Spleen (tissue), 11 donors: ENCODE results near the gene LENEP. TPM values are rescaled to one million over a fixed set of nuclear protein-coding genes. Genes with fewer than 3 reads are reported as not detected.
A peak's percentile ranks its signal among the peaks of the same experiment; 100 is the strongest.

ENCODE experiments used
- DNase-seq: peaks from one replicate; pipeline ENCODE4 v3.0.0-alpha.2; 2020
- H3K27ac ChIP-seq, 8 donors: fragments of 200-600 bp; sonication (generic) in 7 of 8; 1 replicate in 4 of 8; 2 replicates in 4 of 8; pipeline versions ENCODE4 v1.5.0 to v1.8.0; 2016 to 2021; ENCODE audit warnings: inconsistent platforms in 4 of 8, mild to moderate bottlenecking in 4 of 8, moderate library complexity in 1 of 8
- H3K27me3 ChIP-seq, 7 donors: fragments of 200-600 bp; sonication (generic) in 6 of 7; replicated peaks in 1 of 7; 1 replicate in 4 of 7; 2 replicates in 3 of 7; pipeline versions ENCODE4 v1.5.0 to v1.8.0; 2016 to 2021; ENCODE audit warnings: inconsistent platforms in 3 of 7, mild to moderate bottlenecking in 1 of 7
- H3K36me3 ChIP-seq, 6 donors: fragments of 200-600 bp; sonication (generic) in 5 of 6; 1 replicate in 4 of 6; 2 replicates in 2 of 6; pipeline versions ENCODE4 v1.5.0 to v1.8.0; 2016 to 2021; ENCODE audit warnings: inconsistent platforms in 2 of 6
- H3K4me1 ChIP-seq, 6 donors: fragments of 200-600 bp; sonication (generic) in 5 of 6; 1 replicate in 3 of 6; 2 replicates in 3 of 6; pipeline versions ENCODE4 v1.5.0 to v1.8.0; 2016 to 2021; ENCODE audit warnings: inconsistent platforms in 3 of 6
- H3K4me3 ChIP-seq, 8 donors: fragments of 200-600 bp; sonication (generic) in 7 of 8; 1 replicate in 4 of 8; 2 replicates in 4 of 8; pipeline versions ENCODE4 v1.5.0 to v1.8.0; 2016 to 2021; ENCODE audit warnings: inconsistent platforms in 4 of 8, mild to moderate bottlenecking in 4 of 8, moderate library complexity in 2 of 8
- H3K9me3 ChIP-seq, 8 donors: fragments of 200-600 bp; sonication (generic) in 7 of 8; 1 replicate in 4 of 8; 2 replicates in 4 of 8; pipeline versions ENCODE4 v1.5.0 to v1.8.0; 2016 to 2021; ENCODE audit warnings: inconsistent platforms in 4 of 8
- POLR2A ChIP-seq, 3 donors: fragments of 450-650 bp; IDR thresholded peaks; one replicate each; pipeline ENCODE4 v1.5.1; 2017; ENCODE audit warnings: antibody characterized with exemption in 3 of 3, mild to moderate bottlenecking in 1 of 3
- POLR2AphosphoS5 ChIP-seq, 3 donors: sonication (generic); formaldehyde crosslinking; IDR thresholded peaks; one replicate each; pipeline ENCODE4 v1.5.1; 2017; ENCODE audit warnings: antibody characterized with exemption in 3 of 3
- WGBS, 5 donors: extraction: QIAGEN DNeasy Blood & Tissue Kit in 3 of 5; methylation state at CpG; one replicate each; pipeline versions ENCODE4 v1.1.5 to v1.1.7; 2013 to 2018; 5-methylcytosine and 5-hydroxymethylcytosine counted together
- intact Hi-C: fragments of 100-400 bp; cut with DNase I; formaldehyde crosslinking; loops from one replicate; pipeline ENCODE4 v1.15.0; 2023; ENCODE audit warnings: low total_unique reads
- polyA plus RNA-seq, 3 donors: library from polyadenylated mRNA; stranded (reverse); fragments of 200-250 nt; gene quantifications; one replicate each; pipeline ENCODE4 v1.2.1, GENCODE V29; 2013
- total RNA-seq, 7 donors: library from RNA; depleted of rRNA in 3 of 7; stranded (reverse); fragments of >200 nt in 3 of 7; fragmentation: NEBNext Ultra II Directional in 4 of 7; extraction: Animal tissue kit (Norgen Biotek cat#: 25700) in 4 of 7; gene quantifications; one replicate each; pipeline versions ENCODE4 v1.1.0 to v1.2.1, GENCODE V29; 2016 to 2021
- TF ChIP-seq, protein P1 (sequence below), 11 experiments: fragments of 200-600 bp in 7 of 11; fragments of 450-650 bp in 4 of 11; sonication (generic) in 4 of 11; IDR thresholded peaks in 8 of 11; conservative IDR thresholded peaks in 3 of 11; 1 replicate in 7 of 11; 2 replicates in 4 of 11; pipeline versions ENCODE4 v1.4.0 to v1.8.0; 2016 to 2021; ENCODE audit warnings: antibody characterized with exemption in 11 of 11, inconsistent platforms in 4 of 11, mild to moderate bottlenecking in 1 of 11
- donor health status: healthy with polysubstance abuse.
- donor health status: DM: no; HTN: no; CAD: no; lungs with moderate emphysema.
- donor health status: DM: no; HTN: no; CAD: no.
- donor health status: Bipolar disorder and iron deficiency.
- donor health status: healthy.
- donor health status: DM: no; HTN: no; CAD: no.
- donor health status: DM: yes; HTN: yes; CAD: no.

LENEP gene
- total and polyA plus RNA-seq, 10 donors = 0.60 TPM; not detected in 9

DNA sequence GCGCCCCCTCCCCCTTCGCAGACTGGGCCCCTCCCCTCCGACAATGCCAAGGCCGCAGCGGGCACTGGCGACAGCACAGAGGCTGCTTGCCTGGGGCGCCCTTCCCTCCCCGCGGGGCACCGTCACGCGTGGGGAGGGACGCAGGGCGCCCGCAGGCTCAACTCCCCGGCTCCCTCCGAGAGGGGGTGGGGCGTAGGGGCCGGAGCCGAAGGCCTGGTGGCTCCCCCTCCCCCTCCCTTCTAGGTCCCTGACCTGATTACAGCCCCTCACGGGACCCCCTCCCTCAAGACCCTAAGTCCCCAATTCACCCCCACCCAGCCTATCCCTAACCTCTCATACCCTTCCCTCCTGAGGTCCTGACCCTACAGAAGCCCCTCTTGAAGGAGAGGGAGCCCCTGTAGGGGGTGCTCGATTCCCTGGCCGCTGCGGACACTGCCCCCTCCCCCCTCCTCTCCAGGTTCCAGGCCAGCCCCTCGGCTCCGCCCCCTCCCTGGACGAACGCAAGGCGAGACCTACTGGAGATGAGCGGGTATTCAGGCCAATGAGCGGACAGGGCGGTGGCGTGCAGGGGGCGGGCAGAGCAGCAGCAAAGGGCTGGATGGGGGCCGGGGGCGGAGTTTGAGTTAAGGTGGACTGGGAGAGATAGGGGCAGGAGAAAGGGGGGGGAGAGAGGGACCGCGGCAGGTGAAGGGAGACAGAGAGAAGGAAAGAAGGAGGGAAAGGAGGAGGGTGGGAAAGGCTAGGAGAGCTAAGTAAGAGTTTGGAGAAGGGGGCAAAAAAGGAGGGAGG is 8.5 kb downstream of the LENEP start:
- intact Hi-C loops = loop anchor here (5.0 to 10.0 kb wide), 2 partner anchors 40 to 63 kb away; partner anchors contain the start of genes EFNA4 and PYGO2
- 0 to 1% (median 1%) methylated on average over 22 to 38 of the region's 38 CpGs for WGBS, 5 donors
- H3K4me1 ChIP-seq = peaks cover 42 to 91% (median 61%) of the 10 kb centered on the region in 6 donors

GRCh38 chr1:155002464-155003226 is 9.3 kb downstream of the LENEP start, which contains the start of gene ZBTB7B:
ZBTB7B (plus strand) TSS chr1:155002802; CDS start chr1:155014661, 11,859 bp downstream.
- H3K4me1 ChIP-seq = peaks cover 43 to 91% (median 65%) of the 10 kb centered on the region in 6 donors
- 0 to 3% (median 0%) methylated on average over 24 to 33 of the region's 35 CpGs for WGBS, 5 donors
- peak within 1 kb of the TSS; percentile 90 to 99 (median 95) for H3K27ac ChIP-seq
- peak within 1 kb of the TSS; percentile 75 to 90 (median 79) for H3K4me3 ChIP-seq
- no peaks in the 10 kb centered on the region for H3K36me3 ChIP-seq
- peak; percentile 91 for DNase-seq
- intact Hi-C loops = loop anchor here (5.0 to 10.0 kb wide), 2 partner anchors 40 to 62 kb away; partner anchors contain the start of genes EFNA4 and PYGO2
- no peaks in the 10 kb centered on the region for H3K9me3 ChIP-seq
- no peak for TF ChIP-seq POLR2AphosphoS5 (IDR thresholded peaks at IDR 0.05)
- TF ChIP-seq, protein P1, sequence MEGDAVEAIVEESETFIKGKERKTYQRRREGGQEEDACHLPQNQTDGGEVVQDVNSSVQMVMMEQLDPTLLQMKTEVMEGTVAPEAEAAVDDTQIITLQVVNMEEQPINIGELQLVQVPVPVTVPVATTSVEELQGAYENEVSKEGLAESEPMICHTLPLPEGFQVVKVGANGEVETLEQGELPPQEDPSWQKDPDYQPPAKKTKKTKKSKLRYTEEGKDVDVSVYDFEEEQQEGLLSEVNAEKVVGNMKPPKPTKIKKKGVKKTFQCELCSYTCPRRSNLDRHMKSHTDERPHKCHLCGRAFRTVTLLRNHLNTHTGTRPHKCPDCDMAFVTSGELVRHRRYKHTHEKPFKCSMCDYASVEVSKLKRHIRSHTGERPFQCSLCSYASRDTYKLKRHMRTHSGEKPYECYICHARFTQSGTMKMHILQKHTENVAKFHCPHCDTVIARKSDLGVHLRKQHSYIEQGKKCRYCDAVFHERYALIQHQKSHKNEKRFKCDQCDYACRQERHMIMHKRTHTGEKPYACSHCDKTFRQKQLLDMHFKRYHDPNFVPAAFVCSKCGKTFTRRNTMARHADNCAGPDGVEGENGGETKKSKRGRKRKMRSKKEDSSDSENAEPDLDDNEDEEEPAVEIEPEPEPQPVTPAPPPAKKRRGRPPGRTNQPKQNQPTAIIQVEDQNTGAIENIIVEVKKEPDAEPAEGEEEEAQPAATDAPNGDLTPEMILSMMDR (IDR thresholded peaks at IDR 0.05 in 8 of 11, conservative IDR thresholded peaks at IDR 0.05 in 3 of 11) = peak in 1 of 11 experiments; percentile 2
- no peaks in the 10 kb centered on the region for H3K27me3 ChIP-seq

More for the DNA sequence above, 8.5 kb downstream of the LENEP start:
- Histone ChIP-seq H3K27me3 (no peaks in the 10 kb centered on the region), H3K9me3 (no peaks in the 10 kb centered on the region), H3K36me3 (no peaks in the 10 kb centered on the region), H3K27ac (peak overlapping the region; percentile 89 to 99 (median 95)), H3K4me3 (peak overlapping the region; percentile 71 to 90 (median 78))
- peak; percentile 100 for DNase-seq
- TF ChIP-seq, protein P1 (IDR thresholded peaks at IDR 0.05 in 8 of 11, conservative IDR thresholded peaks at IDR 0.05 in 3 of 11) = peak in 8 of 11 experiments; percentile 6 to 38 (median 36)
- TF ChIP-seq POLR2A (IDR thresholded peaks at IDR 0.05) (peak in 1 of 3 donors; percentile 1), POLR2AphosphoS5 (IDR thresholded peaks at IDR 0.05) (peak; percentile 78 to 86 (median 85))

DNA sequence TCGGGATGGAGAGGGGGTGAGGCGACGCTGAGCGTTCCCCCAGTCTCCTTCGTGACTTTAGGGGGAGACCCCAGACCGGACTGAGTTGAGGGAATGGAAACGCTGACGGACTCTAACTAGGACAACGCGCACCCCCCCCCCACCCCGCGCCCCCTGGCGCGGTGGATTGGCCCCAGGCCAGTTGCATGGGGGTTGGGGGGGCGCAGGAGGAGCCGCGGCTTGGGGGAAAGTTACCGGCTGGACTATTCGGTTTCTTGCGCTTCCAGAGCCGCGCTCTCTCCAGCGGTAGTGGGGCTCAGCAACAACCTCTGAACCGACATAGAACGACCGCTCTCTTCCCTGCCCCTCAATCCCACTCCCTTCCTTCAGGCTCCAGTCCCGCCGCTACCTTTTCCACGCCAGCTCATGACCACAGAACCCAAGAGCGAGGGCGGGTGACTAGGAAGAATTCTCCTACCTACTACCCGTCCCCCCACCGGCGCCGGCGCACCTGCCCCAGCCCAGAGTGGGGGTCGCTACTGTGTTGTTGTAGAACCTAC is 9.9 kb downstream of the LENEP start:
- H3K27ac ChIP-seq = peak overlapping the region; percentile 81 to 99 (median 95)
- H3K9me3 ChIP-seq = no peaks in the 10 kb centered on the region
- intact Hi-C loops = loop anchor here (5.0 to 10.0 kb wide), 2 partner anchors 41 to 62 kb away; partner anchors contain the start of genes EFNA4 and PYGO2
- peak; percentile 88 for DNase-seq
- peaks cover 43 to 91% (median 67%) of the 10 kb centered on the region in 6 donors for H3K4me1 ChIP-seq
- TF ChIP-seq, protein P1 (IDR thresholded peaks at IDR 0.05 in 8 of 11, conservative IDR thresholded peaks at IDR 0.05 in 3 of 11) = no peak
- no peak for TF ChIP-seq POLR2A (IDR thresholded peaks at IDR 0.05)
- TF ChIP-seq POLR2AphosphoS5 (IDR thresholded peaks at IDR 0.05) = no peak
- whole genome bisulfite sequencing, 5 donors = 0 to 1% (median 0%) methylated on average over 21 to 37 of the region's 37 CpGs
- no peaks in the 10 kb centered on the region for H3K36me3 ChIP-seq
- peak overlapping the region; percentile 71 to 90 (median 78) for H3K4me3 ChIP-seq
- H3K27me3 ChIP-seq = no peaks in the 10 kb centered on the region
